NCI-H2227 treated with DMSO at 0.1 percent for 48 hours (cell line): ENCODE results near the gene GDI1.

ENCODE experiments used
- DNase-seq: peaks from one replicate; lab custom pipeline; 2025; lab: John Stamatoyannopoulos, UW

GDI1 gene

GRCh38 chrX:154408659-154409221 is 28.2 kb upstream of the GDI1 start:
- DNase-seq = no peak

- no peak for DNase-seq
Observed at GRCh38 chrX:154409222-154409871, 27.6 kb upstream of the GDI1 start, which contains the start of gene DNASE1L1. TSS of gene DNASE1L1 (minus strand) at chrX:154409254. CDS start at chrX:154405568, 3,686 bp downstream.

- DNase-seq = peak; percentile 9
Observed at GRCh38 chrX:154411981-154412340, 25.0 kb upstream of the GDI1 start.

GRCh38 chrX:154412468-154412867 is 24.5 kb upstream of the GDI1 start:
- no peak for DNase-seq

GRCh38 chrX:154413142-154413541 is 23.8 kb upstream of the GDI1 start:
- DNase-seq = no peak

- peak; percentile 24 for DNase-seq
Observed at GRCh38 chrX:154417157-154417556, 19.8 kb upstream of the GDI1 start.

- DNase-seq = no peak
Observed at GRCh38 chrX:154419189-154419588, 17.8 kb upstream of the GDI1 start.

GRCh38 chrX:154419688-154420401 is 17.1 kb upstream of the GDI1 start:
- DNase-seq = no peak

GRCh38 chrX:154420402-154420756 is 16.6 kb upstream of the GDI1 start:
- no peak for DNase-seq

- DNase-seq = no peak
Observed at GRCh38 chrX:154426916-154427770, 9.8 kb upstream of the GDI1 start.

- peak; percentile 82 for DNase-seq
Observed at GRCh38 chrX:154428176-154429171, 8.5 kb upstream of the GDI1 start, which contains the start of gene ATP6AP1. TSS of gene ATP6AP1 (plus strand) at chrX:154428677. CDS start at chrX:154428693, 16 bp downstream.

- no peak for DNase-seq
Observed at GRCh38 chrX:154429711-154430110, 7.2 kb upstream of the GDI1 start.

GRCh38 chrX:154430479-154430878 is 6.5 kb upstream of the GDI1 start:
- DNase-seq = no peak

GRCh38 chrX:154430916-154431315 is 6.0 kb upstream of the GDI1 start:
- DNase-seq = no peak

GRCh38 chrX:154431341-154431740 is 5.6 kb upstream of the GDI1 start:
- DNase-seq = no peak

GRCh38 chrX:154432210-154432609 is 4.7 kb upstream of the GDI1 start:
- DNase-seq = no peak

- DNase-seq = no peak
Observed at GRCh38 chrX:154433605-154434004, 3.3 kb upstream of the GDI1 start.

GRCh38 chrX:154434394-154435168 is 2.4 kb upstream of the GDI1 start:
- no peak for DNase-seq

GRCh38 chrX:154435171-154435733 is 1.7 kb upstream of the GDI1 start:
- no peak for DNase-seq

GRCh38 chrX:154436374-154436982 is 476 bp upstream of the GDI1 start:
- DNase-seq = peak; percentile 24
